Stimulated activated CD4-positive, alpha-beta T cell treated with anti-CD3 and anti-CD28 coated beads, Interleukin-1b, Interleukin-23, amount 100 ng/mL, for 48 hours (primary cell): ENCODE data around the gene PPAT.
"Not testable (repeated sequence)": the region's sequence is repeated elsewhere in the genome, so short reads cannot be mapped to it uniquely, and the experiment has no call there.

Experiments used
- DNase-seq: peaks from one replicate; pipeline ENCODE4 v3.0.0-alpha.2; 2020

The PPAT gene

GRCh38 chr4:56374956-56375355 is 60.5 kb downstream of the PPAT start:
- DNase-seq: no peak

GRCh38 chr4:56372774-56373173 is 62.6 kb downstream of the PPAT start:
- DNase-seq: no peak

- DNase-seq: no peak
Observed at GRCh38 chr4:56371426-56372220, 63.8 kb downstream of the PPAT start.

- no peak for DNase-seq
Observed at GRCh38 chr4:56370377-56370776, 65.0 kb downstream of the PPAT start.

- DNase-seq: not testable (repeated sequence)
Observed at GRCh38 chr4:56362981-56363380, 72.4 kb downstream of the PPAT start.

GRCh38 chr4:56360071-56360470 is 75.3 kb downstream of the PPAT start:
- no peak for DNase-seq

- no peak for DNase-seq
Observed at GRCh38 chr4:56356650-56357049, 78.8 kb downstream of the PPAT start.

GRCh38 chr4:56348576-56348975 is 86.8 kb downstream of the PPAT start:
- no peak for DNase-seq

- DNase-seq: no peak
Observed at GRCh38 chr4:56345458-56345857, 90.0 kb downstream of the PPAT start.
